ENCODE data around the gene MDM4.

- no peak for TF ChIP-seq POLR2A (IDR thresholded peaks at IDR 0.05; ENCODE audit: low read length)
- TF ChIP-seq GATA1 (IDR thresholded peaks at IDR 0.05; ENCODE audit: low read depth, low read length): no peak
Measured at GRCh38 chr1:204495777-204496176, 20.4 kb upstream of the MDM4 start.
